GM18517 (cell line): ENCODE measurements around the gene SOAT2.
"Not testable (repeated sequence)": the region's sequence is repeated elsewhere in the genome, so short reads cannot be mapped to it uniquely, and the experiment has no call there.

Experiments
- ATAC-seq: cut with Tn5 transposase; IDR thresholded peaks from one replicate; pipeline ENCODE4 v1.9.1; 2021; ENCODE audit warnings: mild to moderate bottlenecking, moderate library complexity; ENCODE audit not compliant: unreplicated experiment

SOAT2 gene

GRCh38 chr12:53079226-53080117 is 23.8 kb upstream of the SOAT2 start, which contains the start of gene SPRYD3:
TSS of gene SPRYD3 (minus strand) at chr12:53079390. CDS start at chr12:53079333, 57 bp downstream.
- peak; percentile 93 for ATAC-seq

GRCh38 chr12:53082637-53083175 is 20.6 kb upstream of the SOAT2 start:
- no peak for ATAC-seq

GRCh38 chr12:53086361-53086760 is 16.9 kb upstream of the SOAT2 start:
- no peak for ATAC-seq

GRCh38 chr12:53090105-53090504 is 13.2 kb upstream of the SOAT2 start:
- ATAC-seq = no peak

GRCh38 chr12:53090554-53090953 is 12.7 kb upstream of the SOAT2 start:
- ATAC-seq = no peak

GRCh38 chr12:53091756-53092155 is 11.5 kb upstream of the SOAT2 start:
- ATAC-seq = no peak

GRCh38 chr12:53093777-53094393 is 9.4 kb upstream of the SOAT2 start:
- ATAC-seq = no peak

- ATAC-seq = no peak
Measured at GRCh38 chr12:53094394-53094787, 8.9 kb upstream of the SOAT2 start.

- ATAC-seq = not testable (repeated sequence)
Measured at GRCh38 chr12:53094796-53095595, 8.3 kb upstream of the SOAT2 start.

- not testable (repeated sequence) for ATAC-seq
Measured at GRCh38 chr12:53095596-53095895, 7.7 kb upstream of the SOAT2 start.

GRCh38 chr12:53096089-53096741 is 7.1 kb upstream of the SOAT2 start:
- ATAC-seq = no peak

- no peak for ATAC-seq
Measured at GRCh38 chr12:53096759-53097158, 6.5 kb upstream of the SOAT2 start.

GRCh38 chr12:53097207-53097563 is 6.1 kb upstream of the SOAT2 start:
- no peak for ATAC-seq

- ATAC-seq = no peak
Measured at GRCh38 chr12:53097564-53098353, 5.5 kb upstream of the SOAT2 start, which contains the start of gene IGFBP6. TSS of gene IGFBP6 (plus strand) at chr12:53097667. CDS start at chr12:53097718, 51 bp downstream.

GRCh38 chr12:53098354-53098981 is 4.8 kb upstream of the SOAT2 start:
- ATAC-seq = no peak

GRCh38 chr12:53099071-53099882 is 4.0 kb upstream of the SOAT2 start:
- ATAC-seq = no peak

- no peak for ATAC-seq
Measured at GRCh38 chr12:53100466-53101151, 2.7 kb upstream of the SOAT2 start.

- no peak for ATAC-seq
Measured at GRCh38 chr12:53101266-53101665, 2.0 kb upstream of the SOAT2 start.
